Activated CD4-positive, alpha-beta T cell treated with anti-CD3 and anti-CD28 coated beads, Interleukin-2, amount 50 U/mL, for 16 hours (primary cell): Measurements from ENCODE around the gene DCAF8.

ENCODE experiments used
- DNase-seq: peaks from one replicate; pipeline ENCODE4 v3.0.0-alpha.2; 2020

Gene DCAF8

GRCh38 chr1:160260406-160261382, 1.7 kb downstream of the DCAF8 start:
- DNase-seq: no peak

GRCh38 chr1:160258177-160258798, 4.1 kb downstream of the DCAF8 start:
- no peak for DNase-seq

- DNase-seq: no peak
Observed at GRCh38 chr1:160257411-160258015, 4.8 kb downstream of the DCAF8 start.

DNA sequence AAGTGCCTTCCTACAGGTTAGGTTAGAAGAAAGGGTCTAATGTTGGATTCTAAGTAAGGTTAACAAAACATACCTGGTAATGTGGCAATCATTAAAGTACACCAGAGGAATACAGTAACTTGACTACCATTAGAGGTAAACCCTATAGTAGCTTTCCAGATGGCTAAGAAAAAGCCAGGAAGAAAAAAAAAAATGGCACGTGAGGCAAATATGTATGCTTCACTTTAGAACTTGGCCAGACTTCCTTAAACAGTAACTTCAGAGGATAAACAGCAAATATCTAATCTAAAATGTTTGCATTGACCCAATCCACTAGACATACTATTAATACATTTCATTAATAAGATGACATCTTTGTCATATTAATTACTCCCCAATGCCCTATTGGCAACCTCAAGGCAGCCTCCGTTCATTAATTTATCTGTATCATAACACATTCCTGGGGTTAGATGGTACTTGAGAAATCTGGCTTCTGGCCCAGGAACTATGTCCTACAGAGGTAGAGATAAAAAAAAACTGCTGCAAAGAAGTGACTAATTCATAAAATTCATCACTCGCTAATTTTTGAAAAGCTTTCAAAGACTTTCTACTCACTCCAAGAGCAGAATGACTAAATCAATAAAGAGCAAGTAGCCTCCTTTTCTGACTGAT, 5.8 kb downstream of the DCAF8 start:
- peak; percentile 40 for DNase-seq

- no peak for DNase-seq
Observed at GRCh38 chr1:160255781-160256300, 6.5 kb downstream of the DCAF8 start.

GRCh38 chr1:160251687-160252526, 10.4 kb downstream of the DCAF8 start:
- peak; percentile 58 for DNase-seq

DNA sequence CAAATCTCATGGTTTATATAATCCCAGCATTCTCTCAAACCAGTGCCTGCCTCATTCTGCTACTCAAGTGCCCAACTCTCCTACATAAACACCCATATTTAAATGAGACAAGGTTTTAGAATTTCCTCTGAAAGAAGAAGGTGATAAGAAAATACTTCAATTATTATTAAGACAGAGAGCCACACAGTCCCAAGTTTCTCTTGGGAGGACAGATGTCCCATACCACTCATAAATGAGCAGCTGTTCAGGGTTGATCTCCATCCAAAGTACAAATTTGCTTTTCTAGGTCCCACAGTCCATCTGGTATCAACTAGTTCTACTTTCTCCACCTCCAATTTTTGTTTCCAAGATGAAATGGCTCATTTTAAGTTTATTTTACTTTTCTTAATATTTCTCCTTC, 11.3 kb downstream of the DCAF8 start:
- no peak for DNase-seq

GRCh38 chr1:160247053-160247452, 15.3 kb downstream of the DCAF8 start:
- no peak for DNase-seq

GRCh38 chr1:160245434-160245833, 16.9 kb downstream of the DCAF8 start:
- no peak for DNase-seq

- DNase-seq: no peak
Observed at GRCh38 chr1:160244209-160244608, 18.1 kb downstream of the DCAF8 start.

DNA sequence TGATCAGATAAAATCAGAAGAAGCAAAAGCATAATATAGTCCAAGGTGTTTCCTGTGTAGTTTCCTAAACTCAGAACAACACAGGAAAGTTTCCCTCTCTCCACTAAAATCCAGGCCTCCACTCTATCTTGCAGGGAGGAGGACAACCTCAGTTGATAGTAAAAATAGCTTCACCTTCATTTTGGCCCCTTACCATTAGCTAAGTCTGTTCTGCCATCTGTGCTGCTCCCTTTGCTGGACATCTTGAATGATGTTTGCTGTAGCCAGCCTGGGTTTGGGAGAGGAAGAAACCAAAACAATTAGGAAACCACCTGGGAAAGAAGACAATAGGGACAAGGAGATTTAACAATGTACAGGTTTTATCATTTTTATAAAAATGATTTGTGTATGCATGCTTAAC, 18.6 kb downstream of the DCAF8 start:
- DNase-seq: no peak

DNA sequence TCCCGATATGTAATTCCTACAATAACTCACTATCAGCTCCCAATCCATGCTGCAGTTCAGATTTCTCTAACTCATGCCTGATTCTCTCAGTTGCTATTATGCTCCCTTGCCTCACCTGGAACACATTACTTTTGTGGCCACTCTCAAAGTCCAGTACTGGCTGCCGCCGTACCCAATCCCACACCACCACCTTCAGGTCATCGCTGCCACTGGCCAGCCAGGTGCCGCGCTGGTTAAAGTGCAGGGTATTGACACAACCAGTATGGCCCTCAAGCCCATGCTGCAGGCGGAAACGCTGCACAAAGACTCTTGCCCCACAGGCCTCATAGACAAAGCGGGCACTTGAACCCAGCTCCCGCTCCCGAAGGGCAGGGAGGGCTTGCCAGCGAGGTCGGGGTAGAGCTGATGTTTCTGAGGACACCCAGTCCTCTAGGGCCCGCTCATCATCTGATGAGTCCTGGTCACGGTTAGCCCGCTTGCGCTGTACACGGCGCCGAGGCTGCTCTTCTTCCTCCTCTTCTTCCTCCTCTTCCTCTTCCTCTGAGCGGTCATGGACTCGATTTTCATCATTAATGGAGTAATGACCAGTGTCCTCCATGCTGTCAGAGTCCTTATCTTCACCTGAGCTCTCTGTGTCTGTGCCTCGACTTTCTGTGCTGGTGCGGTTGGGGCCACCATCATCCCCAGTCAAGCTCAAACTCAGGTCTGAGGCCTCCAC, 22.6 kb downstream of the DCAF8 start:
- DNase-seq: no peak

DNA sequence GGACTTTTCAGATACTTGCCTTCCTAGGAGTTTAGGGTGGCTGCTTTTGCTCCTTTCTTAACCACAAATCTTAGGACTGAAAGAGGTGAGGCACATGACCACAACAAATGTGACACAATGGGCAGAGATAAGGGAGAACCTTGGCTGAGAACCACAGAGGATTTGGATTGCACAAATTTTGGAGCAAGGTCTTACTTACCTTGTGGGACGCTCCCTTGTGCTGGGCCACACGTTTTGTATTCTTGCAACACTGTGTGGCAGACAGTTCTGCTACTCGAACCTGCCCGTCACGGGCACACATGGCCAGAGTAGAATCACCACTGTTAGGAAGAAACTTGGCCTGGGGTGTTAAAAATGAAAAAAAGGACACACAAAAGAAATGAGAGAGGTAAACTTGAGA, 23.9 kb downstream of the DCAF8 start:
- DNase-seq: no peak

DNA sequence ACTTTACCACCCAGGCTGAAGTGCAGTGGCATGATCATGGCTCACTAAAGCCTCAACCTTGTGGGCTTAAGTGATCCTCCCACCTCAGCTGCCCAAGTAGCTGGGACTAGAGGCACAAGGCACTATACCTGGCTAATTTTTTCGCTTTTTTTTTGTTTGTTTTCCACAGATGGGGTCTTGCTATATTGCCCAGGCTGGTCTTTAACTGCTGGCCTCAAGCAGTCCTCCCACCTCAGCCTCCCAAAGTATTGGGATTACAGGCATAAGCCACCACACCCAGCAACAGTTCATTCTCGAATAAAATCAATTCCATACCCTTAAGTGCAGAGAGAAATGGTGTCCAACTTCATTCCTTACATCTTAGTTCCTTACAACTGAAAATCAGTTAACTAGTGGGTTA, 24.8 kb downstream of the DCAF8 start:
- no peak for DNase-seq

GRCh38 chr1:160236806-160237205, 25.5 kb downstream of the DCAF8 start:
- DNase-seq: no peak

GRCh38 chr1:160232911-160233310, 29.4 kb downstream of the DCAF8 start:
- DNase-seq: no peak

- no peak for DNase-seq
Observed at GRCh38 chr1:160228431-160228830, 33.9 kb downstream of the DCAF8 start.

- no peak for DNase-seq
Observed at GRCh38 chr1:160227561-160227960, 34.8 kb downstream of the DCAF8 start.

DNA sequence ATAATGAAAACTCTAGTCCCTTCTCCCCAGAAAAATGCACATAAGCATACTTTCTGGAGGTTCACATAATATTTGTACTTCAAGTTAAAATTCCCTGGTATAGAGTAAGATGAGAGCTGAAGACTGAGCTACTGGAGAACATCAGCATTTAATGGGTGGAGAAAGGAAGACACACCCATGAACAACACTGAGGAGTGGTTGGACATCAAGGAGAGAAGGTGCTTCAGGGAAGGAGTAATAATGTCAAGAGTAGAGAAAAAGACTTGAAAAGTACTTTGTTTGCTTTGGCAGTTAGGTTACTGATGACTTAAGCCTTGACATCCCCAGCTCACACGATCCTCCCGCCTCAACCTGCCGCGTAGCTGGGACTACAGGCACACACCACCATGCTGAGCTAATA, 35.3 kb downstream of the DCAF8 start:
- DNase-seq: no peak

DNA sequence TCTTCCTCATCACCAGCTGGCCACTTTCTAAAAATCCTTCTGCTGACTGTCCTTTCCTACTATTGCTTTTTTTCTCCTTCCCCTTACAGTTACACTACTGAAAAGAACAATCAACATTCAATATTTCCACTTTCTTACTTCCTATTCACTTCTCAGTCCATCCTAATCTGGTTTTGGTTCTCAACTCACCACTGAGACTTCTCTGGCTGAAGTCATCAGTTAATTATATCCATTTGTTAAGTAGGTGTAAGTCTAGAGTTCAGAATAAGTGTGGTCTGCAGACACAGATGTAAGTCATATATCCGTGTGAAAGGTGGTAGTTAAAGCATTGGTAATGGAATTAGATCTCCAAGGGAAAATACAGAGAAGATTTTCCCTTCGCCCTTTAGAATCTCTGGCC, 35.7 kb downstream of the DCAF8 start:
- DNase-seq: no peak

DNA sequence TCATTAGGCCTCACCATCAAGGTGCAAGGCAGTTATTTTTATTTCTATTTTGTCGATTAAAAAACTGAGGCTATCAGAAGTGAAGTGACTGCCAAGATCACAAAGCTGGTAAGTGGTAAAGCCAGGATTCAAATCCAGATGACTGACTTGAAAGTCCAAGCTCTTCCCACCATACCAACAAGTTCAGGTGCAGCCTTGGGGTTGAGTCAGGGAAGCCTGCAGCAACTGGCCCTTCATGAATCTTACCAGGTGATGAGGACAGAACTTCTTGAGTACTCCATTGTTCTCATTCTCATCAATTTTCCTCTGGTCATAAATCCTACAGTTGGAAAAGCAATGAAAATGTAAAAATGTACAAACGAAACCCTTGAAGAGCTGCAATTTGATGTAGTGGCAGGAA, 37.0 kb downstream of the DCAF8 start:
- no peak for DNase-seq
